GM19240 (cell line): ENCODE results near the gene MED27.

ENCODE experiments used
- DNase-seq: peaks from one replicate; pipeline ENCODE4 v3.0.0; 2011; ENCODE audit warnings: low spot score; ENCODE audit not compliant: insufficient read length

Gene MED27

GRCh38 chr9:132079391-132080091 lies at the start of gene MED27:
Gene MED27 (minus strand): TSS chr9:132079867. CDS start chr9:132079844, 23 bp downstream.
- DNase-seq: peak; percentile 95

- no peak for DNase-seq
Observed at GRCh38 chr9:132127888-132128534, 48.3 kb upstream of the MED27 start.

- DNase-seq: no peak
Observed at GRCh38 chr9:132126680-132127236, 47.1 kb upstream of the MED27 start.

GRCh38 chr9:132125944-132126679 lies 46.4 kb upstream of the MED27 start:
- no peak for DNase-seq

- no peak for DNase-seq
Observed at GRCh38 chr9:132125361-132125760, 45.7 kb upstream of the MED27 start.

GRCh38 chr9:132124800-132125199 lies 45.1 kb upstream of the MED27 start:
- no peak for DNase-seq

- no peak for DNase-seq
Observed at GRCh38 chr9:132121021-132121420, 41.4 kb upstream of the MED27 start.

GRCh38 chr9:132117694-132118093 lies 38.0 kb upstream of the MED27 start:
- DNase-seq: no peak

GRCh38 chr9:132116583-132116982 lies 36.9 kb upstream of the MED27 start:
- DNase-seq: no peak

- no peak for DNase-seq
Observed at GRCh38 chr9:132114102-132114707, 34.5 kb upstream of the MED27 start.

- no peak for DNase-seq
Observed at GRCh38 chr9:132109291-132109690, 29.6 kb upstream of the MED27 start.

- no peak for DNase-seq
Observed at GRCh38 chr9:132108728-132109127, 29.1 kb upstream of the MED27 start.

GRCh38 chr9:132099741-132100407 lies 20.2 kb upstream of the MED27 start:
- DNase-seq: no peak

GRCh38 chr9:132099167-132099566 lies 19.5 kb upstream of the MED27 start:
- no peak for DNase-seq

GRCh38 chr9:132094314-132094791 lies 14.7 kb upstream of the MED27 start:
- no peak for DNase-seq

- DNase-seq: no peak
Observed at GRCh38 chr9:132090771-132091170, 11.1 kb upstream of the MED27 start.

GRCh38 chr9:132087438-132088030 lies 7.9 kb upstream of the MED27 start:
- no peak for DNase-seq

- no peak for DNase-seq
Observed at GRCh38 chr9:132082188-132082587, 2.5 kb upstream of the MED27 start.

GRCh38 chr9:132078699-132079356 lies 839 bp downstream of the MED27 start:
- DNase-seq: no peak
